ENCODE results near the gene GGA1.

DNA sequence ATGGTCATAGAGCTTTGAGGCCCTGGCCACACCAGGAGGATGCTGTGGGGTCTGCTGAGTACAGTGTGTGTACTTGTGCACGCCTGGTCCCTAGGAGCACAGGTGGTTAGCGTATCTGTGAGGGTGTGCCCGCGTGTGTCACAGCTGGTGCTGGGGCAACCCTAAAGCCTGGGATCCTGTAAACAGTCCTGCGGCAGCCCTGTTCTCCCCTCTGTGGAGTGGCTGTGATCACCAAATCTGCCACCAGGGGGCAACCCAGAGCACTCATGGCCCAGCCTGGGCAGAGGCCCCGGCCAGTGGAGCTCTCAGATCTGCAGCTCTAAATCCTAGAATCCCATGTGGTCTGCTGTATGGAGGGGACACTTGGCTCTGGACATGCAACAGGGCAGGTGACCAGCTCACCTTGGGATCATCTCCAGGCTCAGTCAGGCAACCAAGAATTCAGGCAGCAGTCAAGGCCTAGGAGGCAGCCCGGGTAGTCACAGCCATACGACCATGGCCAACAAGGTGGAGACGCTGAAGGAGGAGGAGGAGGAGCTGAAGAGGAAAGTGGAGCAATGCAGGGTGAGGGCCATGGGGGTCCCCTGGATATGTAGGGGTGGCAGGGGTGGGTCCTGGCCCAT, 34.7 kb downstream of the GGA1 start:
- no peak for TF ChIP-seq POLR2A (IDR thresholded peaks at IDR 0.05)
- TF ChIP-seq, protein P1, sequence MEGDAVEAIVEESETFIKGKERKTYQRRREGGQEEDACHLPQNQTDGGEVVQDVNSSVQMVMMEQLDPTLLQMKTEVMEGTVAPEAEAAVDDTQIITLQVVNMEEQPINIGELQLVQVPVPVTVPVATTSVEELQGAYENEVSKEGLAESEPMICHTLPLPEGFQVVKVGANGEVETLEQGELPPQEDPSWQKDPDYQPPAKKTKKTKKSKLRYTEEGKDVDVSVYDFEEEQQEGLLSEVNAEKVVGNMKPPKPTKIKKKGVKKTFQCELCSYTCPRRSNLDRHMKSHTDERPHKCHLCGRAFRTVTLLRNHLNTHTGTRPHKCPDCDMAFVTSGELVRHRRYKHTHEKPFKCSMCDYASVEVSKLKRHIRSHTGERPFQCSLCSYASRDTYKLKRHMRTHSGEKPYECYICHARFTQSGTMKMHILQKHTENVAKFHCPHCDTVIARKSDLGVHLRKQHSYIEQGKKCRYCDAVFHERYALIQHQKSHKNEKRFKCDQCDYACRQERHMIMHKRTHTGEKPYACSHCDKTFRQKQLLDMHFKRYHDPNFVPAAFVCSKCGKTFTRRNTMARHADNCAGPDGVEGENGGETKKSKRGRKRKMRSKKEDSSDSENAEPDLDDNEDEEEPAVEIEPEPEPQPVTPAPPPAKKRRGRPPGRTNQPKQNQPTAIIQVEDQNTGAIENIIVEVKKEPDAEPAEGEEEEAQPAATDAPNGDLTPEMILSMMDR (IDR thresholded peaks at IDR 0.05): peak; percentile 84 to 98 (median 94)

Measured in heart left ventricle (tissue), 13 donors.